A673 (cell line): ENCODE measurements around the gene DACT2.

ENCODE experiments used
- EZH2 ChIP-seq: fragments of 200-600 bp; sonication (generic); IDR thresholded peaks from 2 replicates; pipeline ENCODE4 v1.6.1; 2017; ENCODE audit warnings: borderline replicate concordance, low read depth, mild to moderate bottlenecking, mixed read lengths, antibody characterized with exemption, low read length; ENCODE audit not compliant: poor library complexity, severe bottlenecking
- TF ChIP-seq, protein P1 (sequence below): fragments of 300-800, 200-600 bp; sonication (generic); conservative IDR thresholded peaks from 2 replicates; pipeline ENCODE4 v1.5.1; 2017; ENCODE audit warnings: low read depth, mild to moderate bottlenecking, antibody characterized with exemption, low read length, moderate library complexity, mixed read lengths

DNA sequence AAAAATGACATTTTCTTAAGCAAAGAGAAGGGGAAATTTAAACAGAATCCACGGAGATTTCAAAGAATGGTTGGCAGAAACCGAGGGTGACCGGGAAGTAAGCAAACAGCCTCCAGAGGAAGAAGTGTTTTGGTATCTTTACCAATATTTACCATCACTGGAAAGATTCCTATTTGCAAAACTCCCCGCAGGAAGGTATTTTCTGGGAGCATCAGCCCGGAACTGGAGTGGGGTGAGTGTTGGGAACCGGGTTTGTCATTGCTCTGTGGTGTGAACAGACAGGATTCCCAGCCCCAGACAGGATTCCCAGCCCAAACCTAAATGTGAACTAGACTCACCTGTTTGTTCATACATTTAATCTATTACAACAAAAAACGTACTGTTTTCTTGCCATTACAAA lies 19.2 kb upstream of the DACT2 start:
- TF ChIP-seq, protein P1, sequence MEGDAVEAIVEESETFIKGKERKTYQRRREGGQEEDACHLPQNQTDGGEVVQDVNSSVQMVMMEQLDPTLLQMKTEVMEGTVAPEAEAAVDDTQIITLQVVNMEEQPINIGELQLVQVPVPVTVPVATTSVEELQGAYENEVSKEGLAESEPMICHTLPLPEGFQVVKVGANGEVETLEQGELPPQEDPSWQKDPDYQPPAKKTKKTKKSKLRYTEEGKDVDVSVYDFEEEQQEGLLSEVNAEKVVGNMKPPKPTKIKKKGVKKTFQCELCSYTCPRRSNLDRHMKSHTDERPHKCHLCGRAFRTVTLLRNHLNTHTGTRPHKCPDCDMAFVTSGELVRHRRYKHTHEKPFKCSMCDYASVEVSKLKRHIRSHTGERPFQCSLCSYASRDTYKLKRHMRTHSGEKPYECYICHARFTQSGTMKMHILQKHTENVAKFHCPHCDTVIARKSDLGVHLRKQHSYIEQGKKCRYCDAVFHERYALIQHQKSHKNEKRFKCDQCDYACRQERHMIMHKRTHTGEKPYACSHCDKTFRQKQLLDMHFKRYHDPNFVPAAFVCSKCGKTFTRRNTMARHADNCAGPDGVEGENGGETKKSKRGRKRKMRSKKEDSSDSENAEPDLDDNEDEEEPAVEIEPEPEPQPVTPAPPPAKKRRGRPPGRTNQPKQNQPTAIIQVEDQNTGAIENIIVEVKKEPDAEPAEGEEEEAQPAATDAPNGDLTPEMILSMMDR, result no peak
- TF ChIP-seq EZH2, result no peak
